Neural cell (in vitro differentiated cells): ENCODE data around the gene FLII. TPM values are rescaled to one million over a fixed set of nuclear protein-coding genes. Genes with fewer than 3 reads are reported as not detected.

ENCODE experiments used
- H2AFZ ChIP-seq: fragments of 200-600, 300-800 bp; sonication (generic), shearing (Covaris generic); 2 replicates; pipeline ENCODE4 v1.6.0; 2014; ENCODE audit warnings: low read depth, mild to moderate bottlenecking, antibody characterized with exemption, low read length, moderate library complexity
- H3F3A ChIP-seq: fragments of 200-600 bp; shearing (Covaris generic); 2 replicates; pipeline ENCODE4 v1.6.1; 2016; ENCODE audit warnings: mild to moderate bottlenecking, moderate library complexity, mixed read lengths, antibody characterized with exemption, low read length; ENCODE audit not compliant: insufficient read depth, poor library complexity, severe bottlenecking
- H3K27ac ChIP-seq: fragments of 200-600, 300-800 bp; sonication (generic), shearing (Covaris generic); 2 replicates; pipeline ENCODE4 v1.5.1; 2014; ENCODE audit warnings: mild to moderate bottlenecking, low read length, moderate library complexity
- H3K27me3 ChIP-seq: fragments of 300-800, 200-600 bp; sonication (generic), shearing (Covaris generic); 2 replicates; pipeline ENCODE4 v1.6.0; 2014; ENCODE audit warnings: mild to moderate bottlenecking, low read depth, low read length, moderate library complexity; ENCODE audit not compliant: insufficient read depth
- H3K36me3 ChIP-seq: fragments of 300-800, 200-600 bp; sonication (generic), shearing (Covaris generic); 2 replicates; pipeline ENCODE4 v1.5.1; 2014; ENCODE audit warnings: mild to moderate bottlenecking, antibody characterized with exemption, low read length, moderate library complexity; ENCODE audit not compliant: insufficient read depth
- H3K4me2 ChIP-seq: fragments of 300-800, 200-600 bp; sonication (generic), shearing (Covaris generic); 2 replicates; pipeline ENCODE4 v1.6.0; 2014; ENCODE audit warnings: mild to moderate bottlenecking, low read length
- H3K4me3 ChIP-seq: fragments of 300-800, 200-600 bp; sonication (generic), shearing (Covaris generic); 2 replicates; pipeline ENCODE4 v1.5.1; 2014; ENCODE audit warnings: mild to moderate bottlenecking, low read length, moderate library complexity
- H3K79me2 ChIP-seq: fragments of 200-600 bp; shearing (Covaris generic); replicated peaks from 2 replicates; pipeline ENCODE4 v1.6.0; 2014; ENCODE audit warnings: mild to moderate bottlenecking, low read length, moderate library complexity; ENCODE audit not compliant: insufficient read depth
- H3K9ac ChIP-seq: fragments of 300-800, 200-600 bp; sonication (generic), shearing (Covaris generic); 2 replicates; pipeline ENCODE4 v1.6.1; 2016; ENCODE audit warnings: mild to moderate bottlenecking, low read length, mixed read lengths
- H3K9me2 ChIP-seq: fragments of 200-600 bp; shearing (Covaris generic); 2 replicates; pipeline ENCODE4 v1.6.1; 2016; ENCODE audit warnings: mild to moderate bottlenecking, low read length, mixed read lengths; ENCODE audit not compliant: insufficient read depth
- H3K9me3 ChIP-seq: fragments of 200-600, 300-800 bp; sonication (generic), shearing (Covaris generic); 2 replicates; pipeline ENCODE4 v1.6.1; 2016; ENCODE audit warnings: mild to moderate bottlenecking, mixed run types, low read length, moderate library complexity, mixed read lengths
- H4K20me1 ChIP-seq: fragments of 200-600 bp; shearing (Covaris generic); 2 replicates; pipeline ENCODE4 v1.6.1; 2016; ENCODE audit warnings: mild to moderate bottlenecking, mixed run types; ENCODE audit not compliant: insufficient read depth
- CTCF ChIP-seq: fragments of 450-650 bp; IDR thresholded peaks from 2 replicates; pipeline ENCODE4 v1.5.1; 2014; ENCODE audit warnings: antibody characterized with exemption, mild to moderate bottlenecking, moderate library complexity; ENCODE audit not compliant: poor library complexity, severe bottlenecking
- EP300 ChIP-seq: fragments of 450-650 bp; conservative IDR thresholded peaks from 2 replicates; pipeline ENCODE4 v1.6.1; 2014; ENCODE audit warnings: antibody characterized with exemption, mild to moderate bottlenecking, moderate library complexity; ENCODE audit not compliant: poor library complexity, severe bottlenecking
- EZH2 ChIP-seq: fragments of 200-600, 300-800 bp; shearing (Covaris generic), sonication (generic); IDR thresholded peaks from 2 replicates; pipeline ENCODE4 v1.6.1; 2014; ENCODE audit warnings: antibody characterized with exemption, low read length, borderline replicate concordance, mild to moderate bottlenecking; ENCODE audit not compliant: insufficient read depth, poor library complexity, severe bottlenecking
- MXI1 ChIP-seq: fragments of 450-650 bp; conservative IDR thresholded peaks from 2 replicates; pipeline ENCODE4 v1.6.1; 2014; ENCODE audit warnings: antibody characterized with exemption, mild to moderate bottlenecking; ENCODE audit not compliant: poor library complexity, severe bottlenecking
- POLR2AphosphoS5 ChIP-seq: IDR thresholded peaks from 2 replicates; pipeline ENCODE4 v1.6.1; 2012
- RAD21 ChIP-seq: fragments of 450-650 bp; conservative IDR thresholded peaks from 2 replicates; pipeline ENCODE4 v1.6.1; 2014; ENCODE audit warnings: antibody characterized with exemption, mild to moderate bottlenecking, moderate library complexity
- REST ChIP-seq: IDR thresholded peaks from 2 replicates; pipeline ENCODE4 v1.6.1; 2012; ENCODE audit warnings: borderline replicate concordance
- SMC3 ChIP-seq: fragments of 450-650 bp; conservative IDR thresholded peaks from 2 replicates; pipeline ENCODE4 v1.6.1; 2014; ENCODE audit warnings: antibody characterized with exemption, mild to moderate bottlenecking, moderate library complexity; ENCODE audit not compliant: poor library complexity
- TAF1 ChIP-seq: IDR thresholded peaks from 2 replicates; pipeline ENCODE4 v1.6.1; 2012; ENCODE audit warnings: low read depth
- polyA plus RNA-seq: library from polyadenylated mRNA; depleted of rRNA; stranded (reverse); fragments of >200 nt; gene quantifications from 2 replicates; pipeline ENCODE4 v1.2.3, GENCODE V29; 2014

FLII gene
- polyA plus RNA-seq, 1 donor from 2014 or later = 93.0 TPM

GRCh38 chr17:18236494-18236893 lies 22.0 kb downstream of the FLII start:
- H3K9ac ChIP-seq = no peak overlapping the region
- no peak overlapping the region for H3K4me3 ChIP-seq
- no peak overlapping the region for H3K27ac ChIP-seq

GRCh38 chr17:18235743-18236256 lies 22.7 kb downstream of the FLII start:
- Histone ChIP-seq H4K20me1 (no peaks in the 10 kb centered on the region), H3K27ac (no peak overlapping the region)

More at GRCh38 chr17:18236494-18236893, 22.0 kb downstream of the FLII start:
- Histone ChIP-seq H3K79me2 (no peaks in the 10 kb centered on the region), H4K20me1 (no peaks in the 10 kb centered on the region), H3K4me2 (no peak overlapping the region), H3K36me3 (peaks cover 2% of the 10 kb centered on the region), H3K9me3 (no peaks in the 10 kb centered on the region), H2AFZ (no peak overlapping the region), H3K27me3 (no peaks in the 10 kb centered on the region), H3K9me2 (no peaks in the 10 kb centered on the region), H3F3A (no peaks in the 10 kb centered on the region)
- TF ChIP-seq MXI1 (no peak), EP300 (no peak), TAF1 (no peak), CTCF (no peak), POLR2AphosphoS5 (no peak), REST (no peak), SMC3 (no peak), RAD21 (no peak), EZH2 (no peak)

GRCh38 chr17:18234853-18235380 lies 23.6 kb downstream of the FLII start:
- H3K9me3 ChIP-seq = no peaks in the 10 kb centered on the region
- TF ChIP-seq RAD21 (no peak), SMC3 (no peak), EP300 (no peak)
- H3K36me3 ChIP-seq = no peaks in the 10 kb centered on the region
- H3F3A ChIP-seq = no peaks in the 10 kb centered on the region
- H3K27me3 ChIP-seq = no peaks in the 10 kb centered on the region
- no peaks in the 10 kb centered on the region for H3K9me2 ChIP-seq
- no peak overlapping the region for H3K4me2 ChIP-seq
- H3K9ac ChIP-seq = no peak overlapping the region
- H3K27ac ChIP-seq = no peak overlapping the region
- no peak overlapping the region for H2AFZ ChIP-seq
- no peaks in the 10 kb centered on the region for H4K20me1 ChIP-seq
- H3K79me2 ChIP-seq = peaks cover 10% of the 10 kb centered on the region
- H3K4me3 ChIP-seq = no peak overlapping the region

More at GRCh38 chr17:18235743-18236256, 22.7 kb downstream of the FLII start:
- H3K4me3 ChIP-seq = no peak overlapping the region
- no peak overlapping the region for H3K4me2 ChIP-seq
- H3K9me3 ChIP-seq = no peaks in the 10 kb centered on the region
- no peaks in the 10 kb centered on the region for H3K27me3 ChIP-seq
- H3K9me2 ChIP-seq = no peaks in the 10 kb centered on the region
- H3F3A ChIP-seq = no peaks in the 10 kb centered on the region
- no peak overlapping the region for H3K9ac ChIP-seq
- H2AFZ ChIP-seq = no peak overlapping the region
- H3K79me2 ChIP-seq = peaks cover 5% of the 10 kb centered on the region
- TF ChIP-seq POLR2AphosphoS5 = no peak
- no peaks in the 10 kb centered on the region for H3K36me3 ChIP-seq
